Measurements from ENCODE around the gene FAM228B. TPM values are rescaled to one million over a fixed set of nuclear protein-coding genes. Genes with fewer than 3 reads are reported as not detected.
"Not testable (repeated sequence)": the region's sequence is repeated elsewhere in the genome, so short reads cannot be mapped to it uniquely, and the experiment has no call there.

Gene FAM228B
- total RNA-seq, 4 donors from 2014 or later = 4.1 to 14.6 (median 7.5) TPM

- no peak for DNase-seq (ENCODE audit: low spot score in 2 of 2)
- no peak overlapping the region for H3K4me3 ChIP-seq
- H3K9me3 ChIP-seq = no peaks in the 10 kb centered on the region
- WGBS = 46% methylated on average over 1 of the region's 1 CpG
- TF ChIP-seq POLR2AphosphoS5 (IDR thresholded peaks at IDR 0.05) (no peak), EP300 (IDR thresholded peaks at IDR 0.05) (no peak), POLR2A (IDR thresholded peaks at IDR 0.05) (no peak)
- TF ChIP-seq, protein P1, sequence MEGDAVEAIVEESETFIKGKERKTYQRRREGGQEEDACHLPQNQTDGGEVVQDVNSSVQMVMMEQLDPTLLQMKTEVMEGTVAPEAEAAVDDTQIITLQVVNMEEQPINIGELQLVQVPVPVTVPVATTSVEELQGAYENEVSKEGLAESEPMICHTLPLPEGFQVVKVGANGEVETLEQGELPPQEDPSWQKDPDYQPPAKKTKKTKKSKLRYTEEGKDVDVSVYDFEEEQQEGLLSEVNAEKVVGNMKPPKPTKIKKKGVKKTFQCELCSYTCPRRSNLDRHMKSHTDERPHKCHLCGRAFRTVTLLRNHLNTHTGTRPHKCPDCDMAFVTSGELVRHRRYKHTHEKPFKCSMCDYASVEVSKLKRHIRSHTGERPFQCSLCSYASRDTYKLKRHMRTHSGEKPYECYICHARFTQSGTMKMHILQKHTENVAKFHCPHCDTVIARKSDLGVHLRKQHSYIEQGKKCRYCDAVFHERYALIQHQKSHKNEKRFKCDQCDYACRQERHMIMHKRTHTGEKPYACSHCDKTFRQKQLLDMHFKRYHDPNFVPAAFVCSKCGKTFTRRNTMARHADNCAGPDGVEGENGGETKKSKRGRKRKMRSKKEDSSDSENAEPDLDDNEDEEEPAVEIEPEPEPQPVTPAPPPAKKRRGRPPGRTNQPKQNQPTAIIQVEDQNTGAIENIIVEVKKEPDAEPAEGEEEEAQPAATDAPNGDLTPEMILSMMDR (IDR thresholded peaks at IDR 0.05) = no peak
- H3K27me3 ChIP-seq = no peaks in the 10 kb centered on the region
- no peaks in the 10 kb centered on the region for H3K4me1 ChIP-seq
- H3K27ac ChIP-seq = no peak overlapping the region
- H3K36me3 ChIP-seq = no peaks in the 10 kb centered on the region
Observed at GRCh38 chr2:24107336-24107735, 15.9 kb upstream of the FAM228B start.

GRCh38 chr2:24109431-24109830 lies 13.8 kb upstream of the FAM228B start:
- not testable (repeated sequence) for H3K27ac ChIP-seq; H3K4me1 ChIP-seq; H3K9me3 ChIP-seq; DNase-seq (ENCODE audit: low spot score in 2 of 2); H3K4me3 ChIP-seq; H3K27me3 ChIP-seq; H3K36me3 ChIP-seq
- WGBS = 96% methylated on average over 1 of the region's 1 CpG

DNA sequence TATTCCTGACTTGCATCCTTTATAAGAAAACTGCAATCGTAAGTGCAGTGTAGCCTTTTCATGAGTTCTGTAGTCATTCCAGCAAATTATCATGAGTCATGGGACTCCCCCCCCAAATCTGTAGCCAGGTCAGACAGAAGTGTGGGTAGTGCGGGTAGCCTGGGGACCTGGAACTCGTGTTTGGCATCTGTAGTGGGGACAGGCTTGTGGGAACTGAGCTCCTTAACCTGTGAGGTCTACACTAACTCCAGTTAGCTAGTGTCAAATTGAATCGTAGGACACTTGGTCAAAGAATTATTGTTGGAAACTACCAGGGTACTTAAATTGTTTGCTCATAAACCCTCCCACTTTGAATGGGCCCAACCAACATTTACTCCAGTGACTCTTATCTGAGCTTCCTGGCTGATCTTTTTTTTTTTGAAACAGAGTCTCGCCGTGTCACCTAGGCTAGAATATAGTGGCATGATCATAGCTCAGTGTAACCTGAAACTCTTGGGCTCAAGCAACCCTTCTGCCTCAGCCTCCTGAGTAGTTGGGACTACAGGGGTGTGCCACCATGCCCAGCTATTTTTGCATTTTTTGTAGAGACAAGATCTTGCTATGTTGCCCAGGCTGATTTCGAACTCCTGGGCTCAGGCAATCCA lies 12.5 kb upstream of the FAM228B start:
- Histone ChIP-seq H3K27ac (no peak overlapping the region), H3K36me3 (peaks cover 3% of the 10 kb centered on the region), H3K4me3 (no peak overlapping the region), H3K4me1 (no peaks in the 10 kb centered on the region), H3K9me3 (no peaks in the 10 kb centered on the region), H3K27me3 (no peaks in the 10 kb centered on the region)
- no peak for DNase-seq (ENCODE audit: low spot score in 2 of 2)
- TF ChIP-seq, protein P1 (IDR thresholded peaks at IDR 0.05) = no peak
- TF ChIP-seq POLR2A (IDR thresholded peaks at IDR 0.05) = no peak
- TF ChIP-seq EP300 (IDR thresholded peaks at IDR 0.05) = no peak
- TF ChIP-seq POLR2AphosphoS5 (IDR thresholded peaks at IDR 0.05) = no peak
- 80% methylated on average over 7 of the region's 7 CpGs for WGBS

DNA sequence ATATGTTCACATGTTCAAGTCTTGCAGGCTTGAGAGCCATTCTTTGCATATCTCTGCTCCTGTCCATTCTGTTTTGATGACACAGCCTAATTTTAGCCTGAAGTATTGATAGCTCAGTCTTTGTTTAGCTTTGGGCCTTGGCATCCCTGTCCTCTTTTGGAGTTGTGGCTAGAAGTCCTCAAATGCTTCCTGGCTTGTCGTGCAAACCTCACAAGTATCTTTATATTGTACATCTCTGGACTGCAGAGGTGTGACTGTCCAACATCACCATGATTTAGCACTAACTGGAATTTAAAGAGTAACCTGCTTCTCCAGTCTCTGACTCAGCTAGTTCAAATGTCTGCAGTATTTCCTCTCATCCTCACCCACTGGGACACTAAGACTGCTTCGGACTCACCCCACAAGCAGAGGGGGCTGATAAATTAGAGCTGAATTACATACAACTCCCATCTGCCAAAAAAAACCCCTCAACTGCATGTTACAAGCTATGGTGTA lies 11.8 kb upstream of the FAM228B start:
- peaks cover 3% of the 10 kb centered on the region for H3K36me3 ChIP-seq
- 72% methylated on average over 2 of the region's 2 CpGs for WGBS
- H3K9me3 ChIP-seq = no peaks in the 10 kb centered on the region
- no peaks in the 10 kb centered on the region for H3K27me3 ChIP-seq
- H3K27ac ChIP-seq = no peak overlapping the region
- no peaks in the 10 kb centered on the region for H3K4me1 ChIP-seq
- no peak for DNase-seq (ENCODE audit: low spot score in 2 of 2)
- TF ChIP-seq POLR2AphosphoS5 (IDR thresholded peaks at IDR 0.05) = no peak
- TF ChIP-seq, protein P1 (IDR thresholded peaks at IDR 0.05) = no peak
- TF ChIP-seq POLR2A (IDR thresholded peaks at IDR 0.05) = no peak
- no peak for TF ChIP-seq EP300 (IDR thresholded peaks at IDR 0.05)
- H3K4me3 ChIP-seq = no peak overlapping the region

DNA sequence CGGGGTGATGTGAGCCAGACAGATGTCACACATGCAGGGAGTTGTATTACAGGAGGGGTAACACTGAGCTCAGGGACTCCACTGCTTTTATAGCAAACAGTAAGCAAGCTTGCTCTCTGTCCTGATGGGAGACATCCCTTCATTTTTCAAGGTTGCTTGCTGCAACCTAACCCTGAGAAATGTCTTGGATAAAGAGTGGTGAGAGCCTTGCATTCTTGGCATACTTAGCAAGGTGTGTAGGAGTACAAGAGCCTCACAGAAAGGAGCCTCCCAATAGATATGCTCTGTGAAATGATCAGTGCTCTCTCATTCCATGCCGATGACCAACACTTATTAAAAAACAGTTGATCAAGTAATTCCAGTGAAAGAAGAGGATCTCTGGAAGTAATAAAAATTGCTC lies 8.2 kb upstream of the FAM228B start:
- no peaks in the 10 kb centered on the region for H3K9me3 ChIP-seq
- no peaks in the 10 kb centered on the region for H3K27me3 ChIP-seq
- H3K36me3 ChIP-seq = peaks cover 3% of the 10 kb centered on the region
- DNase-seq (ENCODE audit: low spot score in 2 of 2) = no peak
- TF ChIP-seq POLR2AphosphoS5 (IDR thresholded peaks at IDR 0.05) (no peak), POLR2A (IDR thresholded peaks at IDR 0.05) (no peak), EP300 (IDR thresholded peaks at IDR 0.05) (no peak)
- TF ChIP-seq, protein P1 (IDR thresholded peaks at IDR 0.05) = no peak
- no peaks in the 10 kb centered on the region for H3K4me1 ChIP-seq
- H3K27ac ChIP-seq = no peak overlapping the region
- no peak overlapping the region for H3K4me3 ChIP-seq
- 38% methylated on average over 2 of the region's 2 CpGs for WGBS

DNA sequence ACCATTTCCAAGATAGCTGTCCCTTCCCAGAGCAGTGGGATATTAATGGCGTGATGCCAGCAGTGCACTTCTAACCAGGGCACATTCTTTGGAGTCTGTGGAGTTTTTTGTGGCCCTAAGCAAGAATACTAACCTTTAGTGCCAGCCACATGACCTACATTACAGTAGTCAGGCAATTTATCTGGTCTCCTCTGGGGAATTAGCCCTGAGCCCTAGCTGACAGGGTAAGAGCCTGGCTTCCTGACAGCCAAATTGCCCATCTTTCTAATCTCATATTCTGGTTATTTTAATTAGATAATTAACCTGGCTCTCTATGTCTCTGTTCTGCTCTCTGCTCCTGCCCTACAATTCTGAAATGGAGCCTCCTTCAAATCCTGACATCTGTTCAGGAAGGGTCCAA lies 5.4 kb upstream of the FAM228B start:
- peaks cover 3% of the 10 kb centered on the region for H3K36me3 ChIP-seq
- TF ChIP-seq POLR2A (IDR thresholded peaks at IDR 0.05) (no peak), POLR2AphosphoS5 (IDR thresholded peaks at IDR 0.05) (no peak), EP300 (IDR thresholded peaks at IDR 0.05) (no peak)
- TF ChIP-seq, protein P1 (IDR thresholded peaks at IDR 0.05) = no peak
- no peaks in the 10 kb centered on the region for H3K27me3 ChIP-seq
- no peak overlapping the region for H3K4me3 ChIP-seq
- WGBS = 86% methylated on average over 1 of the region's 1 CpG
- peaks cover 3% of the 10 kb centered on the region for H3K4me1 ChIP-seq
- no peaks in the 10 kb centered on the region for H3K9me3 ChIP-seq
- no peak for DNase-seq (ENCODE audit: low spot score in 2 of 2)
- H3K27ac ChIP-seq = no peak overlapping the region
